Right atrium auricular region (tissue), 2 donors: ENCODE data around the gene SHC2. TPM values are rescaled to one million over a fixed set of nuclear protein-coding genes. Genes with fewer than 3 reads are reported as not detected.
A peak's percentile ranks its signal among the peaks of the same experiment; 100 is the strongest.
"Not testable (repeated sequence)": the region's sequence is repeated elsewhere in the genome, so short reads cannot be mapped to it uniquely, and the experiment has no call there.

Source experiments
- DNase-seq: peaks from one replicate; pipeline ENCODE4 v3.0.0-alpha.2; 2019; ENCODE audit warnings: low spot score
- H3K27ac ChIP-seq, 2 donors: fragments of 200-600 bp; sonication (generic); 1 replicate in 1 of 2; 2 replicates in 1 of 2; pipeline ENCODE4 v1.5.1; 2016 to 2019
- H3K27me3 ChIP-seq, 2 donors: fragments of 200-600 bp; sonication (generic); one replicate each; pipeline versions ENCODE4 v1.5.1 to v1.6.0; 2017 to 2019
- H3K36me3 ChIP-seq: fragments of 200-600 bp; sonication (generic); one replicate; pipeline ENCODE4 v1.5.1; 2016
- H3K4me1 ChIP-seq, 2 donors: fragments of 200-600 bp; sonication (generic); one replicate each; pipeline versions ENCODE4 v1.5.1 to v1.6.0; 2017 to 2019
- H3K4me3 ChIP-seq, 2 donors: fragments of 200-600 bp; sonication (generic); 1 replicate in 1 of 2; 2 replicates in 1 of 2; pipeline ENCODE4 v1.5.1; 2017 to 2019; ENCODE audit warnings: mild to moderate bottlenecking in 1 of 2, moderate library complexity in 1 of 2
- H3K9me3 ChIP-seq, 2 donors: fragments of 200-600 bp; sonication (generic); one replicate each; pipeline ENCODE4 v1.5.1; 2019
- CTCF ChIP-seq, 2 donors: fragments of 200-600 bp; sonication (generic); IDR thresholded peaks; one replicate each; pipeline ENCODE4 v1.5.1; 2019; ENCODE audit warnings: antibody characterized with exemption in 2 of 2
- total RNA-seq, 2 donors: library from RNA; depleted of rRNA; stranded (reverse); fragments of >200 nt; gene quantifications; one replicate each; pipeline ENCODE4 v1.1.0, GENCODE V29; 2016

The SHC2 gene
- total RNA-seq, 2 donors from 2014 or later = 9.6 to 26.8 TPM

GRCh38 chr19:455031-455705 lies 5.7 kb downstream of the SHC2 start:
- Histone ChIP-seq H3K4me1 (peaks cover 0 to 6% of the 10 kb centered on the region in 2 donors), H3K27ac (no peak overlapping the region), H3K9me3 (no peaks in the 10 kb centered on the region), H3K27me3 (no peaks in the 10 kb centered on the region), H3K4me3 (no peak overlapping the region), H3K36me3 (no peaks in the 10 kb centered on the region)
- TF ChIP-seq CTCF (IDR thresholded peaks at IDR 0.05) = no peak
- DNase-seq = no peak

GRCh38 chr19:453606-454005 lies 7.2 kb downstream of the SHC2 start:
- no peaks in the 10 kb centered on the region for H3K4me1 ChIP-seq
- no peaks in the 10 kb centered on the region for H3K9me3 ChIP-seq
- TF ChIP-seq CTCF (IDR thresholded peaks at IDR 0.05) = no peak
- H3K4me3 ChIP-seq = no peak overlapping the region
- no peaks in the 10 kb centered on the region for H3K27me3 ChIP-seq
- no peak for DNase-seq
- no peak overlapping the region for H3K27ac ChIP-seq
- no peaks in the 10 kb centered on the region for H3K36me3 ChIP-seq

GRCh38 chr19:452829-453228 lies 8.0 kb downstream of the SHC2 start:
- no peak for TF ChIP-seq CTCF (IDR thresholded peaks at IDR 0.05)
- no peak for DNase-seq
- Histone ChIP-seq H3K27ac (no peak overlapping the region), H3K4me1 (no peaks in the 10 kb centered on the region), H3K4me3 (no peak overlapping the region), H3K9me3 (no peaks in the 10 kb centered on the region), H3K36me3 (no peaks in the 10 kb centered on the region), H3K27me3 (no peaks in the 10 kb centered on the region)

- H3K36me3 ChIP-seq, H3K27me3 ChIP-seq, DNase-seq, H3K4me3 ChIP-seq, H3K4me1 ChIP-seq, H3K9me3 ChIP-seq, H3K27ac ChIP-seq: not testable (repeated sequence)
Observed at GRCh38 chr19:450912-451481, 9.8 kb downstream of the SHC2 start.

GRCh38 chr19:449916-450315 lies 10.9 kb downstream of the SHC2 start:
- H3K4me3 ChIP-seq = no peak overlapping the region
- TF ChIP-seq CTCF (IDR thresholded peaks at IDR 0.05) = no peak
- no peak overlapping the region for H3K27ac ChIP-seq
- no peaks in the 10 kb centered on the region for H3K4me1 ChIP-seq
- H3K9me3 ChIP-seq = no peaks in the 10 kb centered on the region
- DNase-seq = no peak
- no peaks in the 10 kb centered on the region for H3K27me3 ChIP-seq
- H3K36me3 ChIP-seq = no peaks in the 10 kb centered on the region

GRCh38 chr19:447816-448560 lies 12.8 kb downstream of the SHC2 start:
- no peak for DNase-seq
- Histone ChIP-seq H3K27ac (peak overlapping the region in 1 of 2 donors; percentile 27), H3K36me3 (no peaks in the 10 kb centered on the region), H3K4me1 (no peaks in the 10 kb centered on the region), H3K9me3 (no peaks in the 10 kb centered on the region), H3K4me3 (no peak overlapping the region), H3K27me3 (no peaks in the 10 kb centered on the region)
- no peak for TF ChIP-seq CTCF (IDR thresholded peaks at IDR 0.05)
